Hepatocyte (in vitro differentiated cells): ENCODE results near the gene ISM1.
A peak's percentile ranks its signal among the peaks of the same experiment; 100 is the strongest.

Experiments
- EZH2phosphoT487 ChIP-seq: fragments of 200-600 bp; sonication (generic); IDR thresholded peaks from one replicate; pipeline ENCODE4 v1.6.1; 2018; ENCODE audit warnings: antibody characterized with exemption, mild to moderate bottlenecking, low read depth, moderate library complexity; ENCODE audit not compliant: unreplicated experiment, severe bottlenecking
- TF ChIP-seq, protein P1 (sequence below): fragments of 200-600 bp; sonication (generic); IDR thresholded peaks from 2 replicates; pipeline ENCODE4 v1.5.1; 2016; ENCODE audit warnings: antibody characterized with exemption, mild to moderate bottlenecking; ENCODE audit not compliant: poor library complexity

DNA sequence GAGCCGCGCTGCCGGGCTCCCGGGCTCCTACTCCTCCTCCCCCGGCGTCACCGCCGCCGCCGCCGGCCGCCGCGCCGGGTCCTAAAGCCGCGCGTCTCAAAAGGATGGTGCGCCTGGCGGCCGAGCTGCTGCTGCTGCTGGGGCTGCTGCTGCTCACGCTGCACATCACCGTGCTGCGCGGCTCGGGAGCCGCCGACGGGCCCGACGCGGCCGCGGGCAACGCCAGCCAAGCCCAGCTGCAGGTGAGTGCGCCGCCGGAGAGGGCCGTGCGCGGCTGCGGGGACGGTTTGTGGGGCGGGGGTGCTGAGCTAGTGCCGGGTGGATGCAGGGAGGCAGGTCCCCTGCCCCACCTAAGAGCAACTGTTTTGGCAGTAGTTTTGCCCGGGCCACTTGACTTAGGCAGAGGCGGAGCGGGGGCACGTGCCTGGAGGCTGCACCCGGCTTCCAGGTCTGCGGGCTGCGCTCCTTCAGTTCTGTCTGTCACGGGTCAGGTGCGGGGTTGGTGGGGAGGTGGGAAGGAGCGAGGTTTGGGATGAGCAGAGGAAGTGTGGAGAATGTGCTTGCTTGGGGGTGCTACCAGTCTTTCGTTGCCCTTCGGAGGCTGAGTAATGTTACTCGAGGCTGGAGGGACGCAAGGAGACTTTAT is 722 bp downstream of the ISM1 start:
- TF ChIP-seq, protein P1, sequence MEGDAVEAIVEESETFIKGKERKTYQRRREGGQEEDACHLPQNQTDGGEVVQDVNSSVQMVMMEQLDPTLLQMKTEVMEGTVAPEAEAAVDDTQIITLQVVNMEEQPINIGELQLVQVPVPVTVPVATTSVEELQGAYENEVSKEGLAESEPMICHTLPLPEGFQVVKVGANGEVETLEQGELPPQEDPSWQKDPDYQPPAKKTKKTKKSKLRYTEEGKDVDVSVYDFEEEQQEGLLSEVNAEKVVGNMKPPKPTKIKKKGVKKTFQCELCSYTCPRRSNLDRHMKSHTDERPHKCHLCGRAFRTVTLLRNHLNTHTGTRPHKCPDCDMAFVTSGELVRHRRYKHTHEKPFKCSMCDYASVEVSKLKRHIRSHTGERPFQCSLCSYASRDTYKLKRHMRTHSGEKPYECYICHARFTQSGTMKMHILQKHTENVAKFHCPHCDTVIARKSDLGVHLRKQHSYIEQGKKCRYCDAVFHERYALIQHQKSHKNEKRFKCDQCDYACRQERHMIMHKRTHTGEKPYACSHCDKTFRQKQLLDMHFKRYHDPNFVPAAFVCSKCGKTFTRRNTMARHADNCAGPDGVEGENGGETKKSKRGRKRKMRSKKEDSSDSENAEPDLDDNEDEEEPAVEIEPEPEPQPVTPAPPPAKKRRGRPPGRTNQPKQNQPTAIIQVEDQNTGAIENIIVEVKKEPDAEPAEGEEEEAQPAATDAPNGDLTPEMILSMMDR = no peak
- TF ChIP-seq EZH2phosphoT487 = peak; percentile 26
